ENCODE measurements around the gene PMAIP1. TPM values are rescaled to one million over a fixed set of nuclear protein-coding genes. Genes with fewer than 3 reads are reported as not detected.

PMAIP1 gene
- total RNA-seq, 2 experiments from 2014 or later: 14.8 to 19.1 TPM

DNA sequence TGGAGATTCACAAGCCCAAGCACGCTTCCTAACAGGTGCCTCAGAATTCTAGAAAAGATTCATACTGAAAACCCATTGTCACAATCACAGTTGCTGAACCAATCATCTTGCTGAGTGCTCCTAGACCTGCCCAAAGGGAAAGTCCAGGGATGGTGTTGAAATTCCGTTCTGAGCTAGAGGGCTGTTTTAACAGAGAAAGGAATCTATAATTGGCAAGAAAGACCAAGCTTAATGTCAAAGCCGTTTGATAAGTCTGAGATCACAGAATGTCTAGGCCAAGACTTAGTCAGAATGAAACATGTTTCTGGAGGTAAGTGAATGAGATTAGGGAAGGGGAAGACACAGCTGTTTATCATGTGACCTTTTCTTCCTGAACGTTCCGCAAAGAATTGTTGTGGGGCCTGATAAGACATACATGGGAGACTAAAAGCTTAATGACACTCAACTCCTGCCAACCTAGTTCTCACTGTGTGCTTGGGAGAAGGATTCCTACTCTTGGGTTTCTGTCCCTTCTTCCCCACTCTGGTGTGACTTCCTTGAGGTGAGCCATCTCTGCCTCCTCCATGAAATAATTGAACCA lies 27.5 kb downstream of the PMAIP1 start:
- Mint-ChIP-seq H3K27ac (no peak overlapping the region), H3K4me3 (no peak overlapping the region), H3K9me3 (no peaks in the 10 kb centered on the region), H3K27me3 (peaks cover 3% of the 10 kb centered on the region), H3K4me1 (peaks cover 29% of the 10 kb centered on the region), H3K36me3 (ENCODE audit: low read depth) (no peaks in the 10 kb centered on the region)
- DNase-seq: no peak
- POLR2A ChIA-PET: interaction anchor here (0.9 kb wide), 1 partner anchor 22 kb away, joined by 3 read pairs; no protein-coding TSS in a partner anchor
- CTCF ChIA-PET: interaction anchor here (0.7 to 1.1 kb wide), 2 partner anchors 10 to 19 kb away, joined by 3 to 4 read pairs; no protein-coding TSS in a partner anchor

- H3K4me1 Mint-ChIP-seq: peaks cover 25% of the 10 kb centered on the region
- peaks cover 3% of the 10 kb centered on the region for H3K27me3 Mint-ChIP-seq
- CTCF ChIA-PET: no interaction called here
- POLR2A ChIA-PET: no interaction called here
- H3K27ac Mint-ChIP-seq: no peak overlapping the region
- no peaks in the 10 kb centered on the region for H3K9me3 Mint-ChIP-seq
- DNase-seq: no peak
- H3K36me3 Mint-ChIP-seq (ENCODE audit: low read depth): no peaks in the 10 kb centered on the region
- no peak overlapping the region for H3K4me3 Mint-ChIP-seq
These were observed 28.4 kb downstream of the PMAIP1 start for GRCh38 chr18:59928201-59928600.

DNA sequence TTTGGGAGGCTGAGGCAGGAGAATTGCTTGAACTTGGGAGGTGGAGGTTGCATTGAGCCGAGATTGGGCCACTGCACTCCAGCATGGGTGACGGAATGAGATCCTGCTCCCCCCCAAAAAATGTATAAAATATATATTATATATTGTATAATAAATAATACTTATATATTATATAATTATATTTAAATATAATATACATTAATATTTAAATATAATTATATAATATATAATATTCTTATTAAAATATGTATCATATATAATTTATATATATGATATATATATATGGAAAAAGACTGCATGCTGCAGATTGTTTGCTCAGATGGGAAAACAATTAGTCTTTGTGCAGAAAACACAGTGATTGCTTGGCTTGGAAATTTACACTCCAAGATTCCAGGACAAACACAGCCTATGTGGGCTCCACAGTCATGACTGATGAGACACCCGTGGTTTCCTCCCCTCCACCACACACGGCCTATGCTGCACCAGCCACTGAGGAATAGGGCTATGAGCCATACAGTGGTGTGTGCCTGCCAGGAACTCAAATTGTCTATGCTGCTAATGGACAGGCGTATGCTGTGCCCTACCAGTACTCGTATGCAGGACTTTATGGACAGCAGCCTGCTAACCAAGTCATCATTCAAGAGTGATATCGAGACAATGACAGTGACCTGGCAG lies 30.0 kb downstream of the PMAIP1 start:
- H3K4me3 Mint-ChIP-seq: no peak overlapping the region
- H3K4me1 Mint-ChIP-seq: peaks cover 18% of the 10 kb centered on the region
- CTCF ChIA-PET: no interaction called here
- no peak overlapping the region for H3K27ac Mint-ChIP-seq
- no peaks in the 10 kb centered on the region for H3K36me3 Mint-ChIP-seq (ENCODE audit: low read depth)
- POLR2A ChIA-PET: no interaction called here
- H3K9me3 Mint-ChIP-seq: no peaks in the 10 kb centered on the region
- DNase-seq: no peak
- peaks cover 3% of the 10 kb centered on the region for H3K27me3 Mint-ChIP-seq

- CTCF ChIA-PET: interaction anchor here (0.7 to 2.9 kb wide), 3 partner anchors 12 to 27 kb away, joined by 3 to 8 read pairs (median 3); no protein-coding TSS in a partner anchor
- H3K27ac Mint-ChIP-seq: no peak overlapping the region
- H3K36me3 Mint-ChIP-seq (ENCODE audit: low read depth): no peaks in the 10 kb centered on the region
These were observed 32.6 kb downstream of the PMAIP1 start for GRCh38 chr18:59932401-59932800.

DNA sequence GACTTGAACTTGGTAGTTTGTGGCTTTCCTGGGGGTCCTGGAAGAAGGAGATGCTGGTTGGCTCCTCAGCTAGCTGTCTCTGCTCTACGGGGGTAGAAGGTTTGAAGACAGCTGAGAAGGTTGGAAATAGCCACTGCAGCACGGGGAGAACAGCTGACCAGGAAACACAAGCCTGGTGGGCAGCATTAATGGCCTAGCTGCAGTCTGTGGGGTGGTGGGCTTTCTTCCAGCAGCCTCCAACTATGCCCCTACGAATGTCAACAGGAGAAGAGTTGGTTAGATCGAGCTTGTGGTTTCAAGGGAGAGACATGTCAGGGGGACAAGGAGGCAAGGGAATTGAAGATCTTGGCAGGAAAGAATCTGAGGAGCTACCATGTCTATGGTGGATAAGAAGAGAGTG lies 38.9 kb downstream of the PMAIP1 start:
- ChIA-PET POLR2A (no interaction called here), CTCF (no interaction called here)
- H3K9me3 Mint-ChIP-seq: no peaks in the 10 kb centered on the region

More at GRCh38 chr18:59932401-59932800, 32.6 kb downstream of the PMAIP1 start:
- H3K27me3 Mint-ChIP-seq: peaks cover 5% of the 10 kb centered on the region
- DNase-seq: no peak
- POLR2A ChIA-PET: no interaction called here
- peaks cover 5% of the 10 kb centered on the region for H3K4me1 Mint-ChIP-seq
- H3K4me3 Mint-ChIP-seq: no peak overlapping the region
- no peaks in the 10 kb centered on the region for H3K9me3 Mint-ChIP-seq

DNA sequence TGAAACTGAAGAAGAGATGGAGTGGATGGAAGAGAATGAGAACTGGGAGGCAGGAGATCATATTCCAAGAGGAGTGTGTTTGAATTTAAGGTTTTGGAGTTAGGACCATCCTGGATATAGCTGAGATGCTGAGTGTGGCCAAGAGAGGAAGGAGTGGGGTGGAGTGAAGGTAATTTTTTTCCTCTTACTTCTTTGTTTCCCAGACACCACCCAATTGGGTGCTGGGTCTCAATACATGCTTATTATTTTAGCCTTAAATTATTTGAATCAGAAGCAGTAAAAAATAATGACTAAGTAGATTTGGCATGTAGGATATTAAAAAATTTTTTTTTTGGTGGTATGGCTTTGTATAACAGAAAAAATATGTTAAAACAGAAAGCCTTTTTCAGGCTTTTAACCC lies 39.3 kb downstream of the PMAIP1 start:
- H3K27ac Mint-ChIP-seq: no peak overlapping the region
- H3K27me3 Mint-ChIP-seq: peaks cover 3% of the 10 kb centered on the region
- H3K9me3 Mint-ChIP-seq: no peaks in the 10 kb centered on the region
- DNase-seq: no peak
- ChIA-PET CTCF (no interaction called here), POLR2A (no interaction called here)
- no peaks in the 10 kb centered on the region for H3K4me1 Mint-ChIP-seq
- no peak overlapping the region for H3K4me3 Mint-ChIP-seq
- H3K36me3 Mint-ChIP-seq (ENCODE audit: low read depth): no peaks in the 10 kb centered on the region

More for the DNA sequence above, 38.9 kb downstream of the PMAIP1 start:
- Mint-ChIP-seq H3K27ac (no peak overlapping the region), H3K4me3 (no peak overlapping the region), H3K36me3 (ENCODE audit: low read depth) (no peaks in the 10 kb centered on the region), H3K4me1 (no peaks in the 10 kb centered on the region), H3K27me3 (peaks cover 5% of the 10 kb centered on the region)
- no peak for DNase-seq

DNA sequence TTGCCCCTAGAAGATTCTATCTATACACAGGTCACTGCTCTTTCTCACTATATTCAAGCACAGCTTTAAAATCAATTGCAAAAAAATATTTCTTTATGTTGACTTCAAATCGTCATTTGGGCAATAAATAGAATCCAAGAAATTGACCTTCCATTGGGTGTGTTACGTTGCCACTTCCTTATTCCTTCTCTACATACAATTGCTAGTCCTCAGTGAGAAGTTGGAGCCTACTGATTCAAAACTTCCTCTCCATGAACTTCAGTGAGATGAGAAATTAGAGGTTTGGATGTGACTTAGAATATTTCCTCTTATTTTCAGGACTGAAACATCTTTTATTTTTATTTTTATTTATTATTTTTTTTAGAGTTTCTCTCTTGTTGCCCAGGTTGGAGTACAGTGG lies 40.3 kb downstream of the PMAIP1 start:
- H3K9me3 Mint-ChIP-seq: no peaks in the 10 kb centered on the region
- no peak overlapping the region for H3K27ac Mint-ChIP-seq
- no peak overlapping the region for H3K4me3 Mint-ChIP-seq
- H3K27me3 Mint-ChIP-seq: peaks cover 1% of the 10 kb centered on the region
- no peaks in the 10 kb centered on the region for H3K36me3 Mint-ChIP-seq (ENCODE audit: low read depth)
- no peak for DNase-seq
- no peaks in the 10 kb centered on the region for H3K4me1 Mint-ChIP-seq
- ChIA-PET CTCF (no interaction called here), POLR2A (no interaction called here)

DNA sequence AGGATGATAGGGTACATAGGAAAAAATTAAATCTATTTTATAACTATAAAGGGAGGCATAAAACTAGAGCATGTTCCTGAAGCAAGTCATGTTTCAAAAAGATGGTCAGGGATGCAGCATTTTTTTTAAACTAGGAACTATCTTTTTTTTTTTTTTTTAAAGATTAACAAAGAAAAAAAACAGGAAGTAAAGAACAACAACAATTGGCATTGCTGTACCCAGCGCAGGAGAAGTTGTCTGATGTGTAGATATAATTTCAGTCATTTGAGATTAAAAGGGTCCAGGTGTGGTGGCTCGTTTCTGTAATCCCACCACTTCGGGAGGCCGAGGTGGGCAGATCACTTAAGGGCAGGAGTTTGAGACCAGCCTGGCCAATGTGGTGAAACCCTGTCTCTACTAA lies 41.5 kb downstream of the PMAIP1 start:
- H3K4me1 Mint-ChIP-seq: no peaks in the 10 kb centered on the region
- H3K27ac Mint-ChIP-seq: no peak overlapping the region
- H3K4me3 Mint-ChIP-seq: no peak overlapping the region
- DNase-seq: no peak
- peaks cover 2% of the 10 kb centered on the region for H3K27me3 Mint-ChIP-seq
- no peaks in the 10 kb centered on the region for H3K36me3 Mint-ChIP-seq (ENCODE audit: low read depth)
- H3K9me3 Mint-ChIP-seq: no peaks in the 10 kb centered on the region
- CTCF ChIA-PET: no interaction called here
- POLR2A ChIA-PET: no interaction called here

DNA sequence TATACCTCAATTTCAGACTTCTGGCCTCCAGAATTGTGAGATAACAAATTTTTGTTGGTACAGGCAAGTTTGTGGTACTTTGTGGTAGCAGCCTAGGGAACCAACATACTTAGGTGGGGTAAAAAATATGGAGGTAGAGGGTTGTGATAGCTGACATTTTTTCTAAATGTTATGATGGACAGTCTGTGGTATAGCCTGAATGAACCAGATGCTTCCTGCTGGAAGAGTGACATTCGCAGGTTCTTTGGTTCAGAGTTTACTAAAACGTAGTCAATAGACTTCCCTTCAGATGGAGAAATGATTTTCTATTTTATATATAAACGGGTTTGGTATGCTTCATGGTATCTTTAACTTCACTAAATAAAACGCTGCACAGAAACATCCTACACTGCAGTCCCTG lies 42.8 kb downstream of the PMAIP1 start:
- ChIA-PET POLR2A (no interaction called here), CTCF (no interaction called here)
- H3K4me3 Mint-ChIP-seq: no peak overlapping the region
- H3K9me3 Mint-ChIP-seq: no peaks in the 10 kb centered on the region
- peaks cover 2% of the 10 kb centered on the region for H3K27me3 Mint-ChIP-seq
- no peak for DNase-seq
- no peaks in the 10 kb centered on the region for H3K4me1 Mint-ChIP-seq
- H3K36me3 Mint-ChIP-seq (ENCODE audit: low read depth): no peaks in the 10 kb centered on the region
- no peak overlapping the region for H3K27ac Mint-ChIP-seq

GRCh38 chr18:59945544-59945943 lies 45.7 kb downstream of the PMAIP1 start:
- POLR2A ChIA-PET: no interaction called here
- CTCF ChIA-PET: no interaction called here
- no peak overlapping the region for H3K4me3 Mint-ChIP-seq
- H3K27ac Mint-ChIP-seq: no peak overlapping the region
- no peaks in the 10 kb centered on the region for H3K36me3 Mint-ChIP-seq (ENCODE audit: low read depth)
- H3K4me1 Mint-ChIP-seq: peaks cover 3% of the 10 kb centered on the region
- no peaks in the 10 kb centered on the region for H3K9me3 Mint-ChIP-seq
- peaks cover 2% of the 10 kb centered on the region for H3K27me3 Mint-ChIP-seq
- DNase-seq: no peak

- Mint-ChIP-seq H3K36me3 (ENCODE audit: low read depth) (no peaks in the 10 kb centered on the region), H3K4me1 (peaks cover 14% of the 10 kb centered on the region), H3K27me3 (peaks cover 4% of the 10 kb centered on the region), H3K4me3 (no peak overlapping the region), H3K27ac (no peak overlapping the region), H3K9me3 (no peaks in the 10 kb centered on the region)
- DNase-seq: no peak
- CTCF ChIA-PET: interaction anchor here (1.2 to 1.4 kb wide), 2 partner anchors 15 to 25 kb away, joined by 3 read pairs; no protein-coding TSS in a partner anchor
- POLR2A ChIA-PET: no interaction called here
These were observed 50.6 kb downstream of the PMAIP1 start for GRCh38 chr18:59950215-59950944.

DNA sequence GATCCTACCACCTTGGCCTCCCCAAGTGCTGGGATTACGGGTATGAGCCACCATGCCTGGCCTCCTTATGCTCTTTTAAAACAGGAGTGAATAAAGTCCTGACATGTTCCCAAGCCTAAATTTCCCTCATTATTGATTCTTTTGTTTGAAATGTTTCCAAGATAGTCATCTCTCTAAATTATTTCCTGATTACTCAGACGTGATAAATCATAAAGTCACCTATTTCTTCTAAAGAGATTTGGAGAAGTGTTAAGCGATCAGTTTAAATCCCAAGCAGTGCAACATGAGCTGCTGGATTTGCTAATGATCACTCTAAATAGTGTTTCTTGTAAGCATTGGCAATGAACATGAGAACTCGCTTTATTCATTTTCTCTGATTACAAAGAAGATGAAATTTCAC lies 51.8 kb downstream of the PMAIP1 start:
- no peaks in the 10 kb centered on the region for H3K36me3 Mint-ChIP-seq (ENCODE audit: low read depth)
- no peak overlapping the region for H3K4me3 Mint-ChIP-seq
- H3K27ac Mint-ChIP-seq: no peak overlapping the region
- CTCF ChIA-PET: no interaction called here
- H3K9me3 Mint-ChIP-seq: no peaks in the 10 kb centered on the region
- peaks cover 14% of the 10 kb centered on the region for H3K4me1 Mint-ChIP-seq
- H3K27me3 Mint-ChIP-seq: peaks cover 8% of the 10 kb centered on the region
- DNase-seq: no peak
- POLR2A ChIA-PET: no interaction called here

- no peak for DNase-seq
- POLR2A ChIA-PET: no interaction called here
- Mint-ChIP-seq H3K4me3 (no peak overlapping the region), H3K27me3 (peaks cover 14% of the 10 kb centered on the region), H3K9me3 (no peaks in the 10 kb centered on the region), H3K4me1 (peaks cover 14% of the 10 kb centered on the region), H3K36me3 (ENCODE audit: low read depth) (no peaks in the 10 kb centered on the region), H3K27ac (no peak overlapping the region)
- CTCF ChIA-PET: interaction anchor here (0.7 kb wide), 1 partner anchor 11 kb away, joined by 3 read pairs; no protein-coding TSS in a partner anchor
These were observed 52.6 kb downstream of the PMAIP1 start for GRCh38 chr18:59952283-59953007.

Data from activated CD4-positive, alpha-beta T cell treated with anti-CD3 and anti-CD28 coated beads, Interleukin-2, amount 10 ng/mL, durations not matched to agents 7 days and 5 days (primary cell).